HEK293T (cell line): Measurements from ENCODE around the gene FAM222B.

Experiments
- CTCF ChIA-PET: fragments of 350-600 bp; formaldehyde crosslinking; extraction: SDS; loops from one replicate; lab custom pipeline; 2021; ENCODE audit warnings: antibody characterized with exemption, inconsistent platforms; lab: Yijun Ruan, JAX
- POLR2A ChIA-PET: fragments of 350-600 bp; formaldehyde crosslinking; extraction: SDS; loops from one replicate; lab custom pipeline; 2020; ENCODE audit warnings: antibody characterized with exemption, inconsistent platforms; lab: Yijun Ruan, JAX
- DNase-seq: peaks from one replicate; pipeline ENCODE4 v3.0.0; 2012; ENCODE audit warnings: mixed read lengths; ENCODE audit errors: extremely low spot score
- ARNT ChIP-seq: fragments of 450-650 bp; IDR thresholded peaks from 2 replicates; pipeline ENCODE4 v1.6.1; 2017; ENCODE audit warnings: mild to moderate bottlenecking
- BHLHE40 ChIP-seq: fragments of 450-650 bp; IDR thresholded peaks from 2 replicates; pipeline ENCODE4 v1.6.1; 2016; ENCODE audit warnings: mild to moderate bottlenecking, moderate library complexity, borderline replicate concordance
- CTBP1 ChIP-seq: fragments of 450-650 bp; IDR thresholded peaks from 2 replicates; pipeline ENCODE4 v1.6.1; 2016; ENCODE audit warnings: borderline replicate concordance
- ELF4 ChIP-seq: fragments of 450-650 bp; IDR thresholded peaks from 2 replicates; pipeline ENCODE4 v1.6.1; 2017; ENCODE audit warnings: antibody characterized with exemption
- FOXA1 ChIP-seq: fragments of 450-650 bp; IDR thresholded peaks from 2 replicates; pipeline ENCODE4 v1.6.1; 2016; ENCODE audit warnings: mild to moderate bottlenecking
- FOXK2 ChIP-seq: fragments of 450-650 bp; IDR thresholded peaks from 2 replicates; pipeline ENCODE4 v1.6.1; 2016; ENCODE audit warnings: mild to moderate bottlenecking
- FOXM1 ChIP-seq: fragments of 450-650 bp; IDR thresholded peaks from 2 replicates; pipeline ENCODE4 v1.6.1; 2017; ENCODE audit warnings: mild to moderate bottlenecking, borderline replicate concordance
- HDGF ChIP-seq: fragments of 450-650 bp; IDR thresholded peaks from 2 replicates; pipeline ENCODE4 v1.6.1; 2017; ENCODE audit warnings: antibody characterized with exemption, borderline replicate concordance
- L3MBTL2 ChIP-seq: fragments of 450-650 bp; conservative IDR thresholded peaks from 2 replicates; pipeline ENCODE4 v1.6.1; 2016; ENCODE audit warnings: mild to moderate bottlenecking
- LEF1 ChIP-seq: fragments of 450-650 bp; IDR thresholded peaks from 2 replicates; pipeline ENCODE4 v1.6.1; 2017; ENCODE audit warnings: mild to moderate bottlenecking, borderline replicate concordance
- NFRKB ChIP-seq: fragments of 450-650 bp; IDR thresholded peaks from 2 replicates; pipeline ENCODE4 v1.6.1; 2016; ENCODE audit warnings: mild to moderate bottlenecking, moderate library complexity
- SP1 ChIP-seq: fragments of 450-650 bp; IDR thresholded peaks from 2 replicates; pipeline ENCODE4 v1.6.1; 2017
- SUZ12 ChIP-seq: fragments of 450-650 bp; IDR thresholded peaks from 2 replicates; pipeline ENCODE4 v1.6.1; 2016; ENCODE audit warnings: mild to moderate bottlenecking
- TARDBP ChIP-seq: fragments of 450-650 bp; IDR thresholded peaks from 2 replicates; pipeline ENCODE4 v1.6.1; 2016
- ZNF384 ChIP-seq: fragments of 450-650 bp; IDR thresholded peaks from 2 replicates; pipeline ENCODE4 v1.6.1; 2016
- TF ChIP-seq, protein P1 (sequence below): fragments of 450-650 bp; IDR thresholded peaks from 2 replicates; pipeline ENCODE4 v1.6.1; 2016

FAM222B gene

GRCh38 chr17:28834420-28834819, 8.2 kb downstream of the FAM222B start:
- CTCF ChIA-PET, result interaction anchor here (1.1 kb wide), 1 partner anchor 108 kb away, joined by 3 read pairs; no protein-coding TSS in a partner anchor
- POLR2A ChIA-PET, result no interaction called here
- DNase-seq, result no peak
- TF ChIP-seq TARDBP (no peak), ELF4 (no peak), NFRKB (no peak), FOXA1 (no peak), ARNT (no peak), CTBP1 (no peak), LEF1 (no peak), FOXM1 (no peak), FOXK2 (no peak), SUZ12 (no peak), SP1 (no peak), ZNF384 (no peak), HDGF (no peak), L3MBTL2 (no peak), BHLHE40 (no peak)
- TF ChIP-seq, protein P1, sequence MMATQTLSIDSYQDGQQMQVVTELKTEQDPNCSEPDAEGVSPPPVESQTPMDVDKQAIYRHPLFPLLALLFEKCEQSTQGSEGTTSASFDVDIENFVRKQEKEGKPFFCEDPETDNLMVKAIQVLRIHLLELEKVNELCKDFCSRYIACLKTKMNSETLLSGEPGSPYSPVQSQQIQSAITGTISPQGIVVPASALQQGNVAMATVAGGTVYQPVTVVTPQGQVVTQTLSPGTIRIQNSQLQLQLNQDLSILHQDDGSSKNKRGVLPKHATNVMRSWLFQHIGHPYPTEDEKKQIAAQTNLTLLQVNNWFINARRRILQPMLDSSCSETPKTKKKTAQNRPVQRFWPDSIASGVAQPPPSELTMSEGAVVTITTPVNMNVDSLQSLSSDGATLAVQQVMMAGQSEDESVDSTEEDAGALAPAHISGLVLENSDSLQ, result no peak

DNA sequence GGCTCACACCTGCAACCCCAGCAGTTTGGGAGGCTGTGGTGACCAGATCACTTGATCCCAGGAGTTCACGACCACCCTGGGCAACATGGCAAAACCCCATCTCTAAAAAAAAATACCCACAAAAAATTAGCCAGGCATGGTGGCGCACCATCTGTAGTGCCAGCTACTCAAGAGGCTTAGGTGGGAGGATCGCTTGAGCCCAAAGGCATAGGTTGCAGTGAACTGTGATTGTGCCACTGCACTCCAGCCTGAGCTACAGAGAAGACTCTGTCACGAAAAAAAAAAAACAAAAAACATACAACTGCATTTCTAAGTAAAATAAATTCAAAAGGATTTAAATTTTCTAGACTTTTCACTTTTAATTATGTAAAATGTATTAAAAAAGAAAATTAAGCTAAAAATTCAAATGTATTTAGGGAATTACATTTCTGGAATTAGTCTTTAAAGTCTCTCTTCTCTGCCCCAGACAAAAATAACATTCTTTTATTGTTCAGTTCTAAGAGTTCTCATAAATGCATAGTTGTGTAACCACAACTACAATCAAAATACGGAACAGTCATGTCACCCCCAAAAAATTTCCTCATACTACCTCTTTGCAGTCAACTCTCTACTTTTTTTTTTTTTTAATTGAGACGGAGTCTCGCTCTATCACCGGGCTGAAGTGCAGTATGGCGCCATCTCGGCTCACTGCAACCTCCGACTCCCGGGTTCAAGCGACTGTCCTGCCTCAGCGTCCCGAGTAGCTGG, 14.1 kb downstream of the FAM222B start:
- POLR2A ChIA-PET, result interaction anchor here (2.5 kb wide), 1 partner anchor 14 kb away, joined by 12 read pairs; the partner anchor contains the start of gene FAM222B
- DNase-seq, result no peak
- CTCF ChIA-PET, result interaction anchor here (1.2 kb wide), 1 partner anchor 52 kb away, joined by 7 read pairs; no protein-coding TSS in a partner anchor
- no peak for TF ChIP-seq FOXA1
- no peak for TF ChIP-seq CTBP1
- TF ChIP-seq SUZ12, result no peak
- TF ChIP-seq FOXK2, result no peak
- TF ChIP-seq SP1, result no peak

GRCh38 chr17:28827672-28828071, 14.9 kb downstream of the FAM222B start:
- DNase-seq, result no peak
- ChIA-PET POLR2A (interaction anchor here (0.8 to 2.5 kb wide), 2 partner anchors 15 to 101 kb away, joined by 3 to 12 read pairs; partner anchors contain the start of genes FAM222B and TLCD1), CTCF (interaction anchor here (0.9 kb wide), 1 partner anchor 10 kb away, joined by 3 read pairs; no protein-coding TSS in a partner anchor)
- TF ChIP-seq ARNT, result no peak
- TF ChIP-seq, protein P1, result no peak
- TF ChIP-seq FOXM1, result no peak
- no peak for TF ChIP-seq ELF4
- no peak for TF ChIP-seq FOXK2
- no peak for TF ChIP-seq LEF1
- TF ChIP-seq HDGF, result no peak
- no peak for TF ChIP-seq ZNF384
- no peak for TF ChIP-seq L3MBTL2
- TF ChIP-seq BHLHE40, result no peak
- no peak for TF ChIP-seq TARDBP
- no peak for TF ChIP-seq SUZ12
- TF ChIP-seq NFRKB, result no peak

DNA sequence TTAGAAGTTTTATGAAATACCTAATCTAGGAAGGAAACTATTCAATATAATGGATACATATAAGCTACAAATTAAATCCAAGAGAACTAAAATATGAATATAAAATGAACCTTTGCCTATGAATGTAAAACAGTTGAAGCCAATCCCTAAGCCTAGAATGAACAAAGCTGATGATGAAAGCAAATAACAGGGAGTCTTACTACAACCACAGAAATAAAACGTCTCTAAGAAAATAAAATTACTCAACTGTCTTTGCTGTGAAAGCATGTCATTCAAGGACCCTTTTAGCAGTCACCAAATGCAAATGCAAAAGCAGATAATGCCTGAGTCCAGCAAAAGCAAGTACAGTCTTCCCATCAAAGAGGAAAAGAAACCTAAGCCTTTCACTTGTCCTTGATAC, 23.0 kb downstream of the FAM222B start:
- no peak for DNase-seq
- CTCF ChIA-PET, result interaction anchor here (0.5 kb wide), 1 partner anchor 1508 kb away, joined by 4 read pairs; no protein-coding TSS in a partner anchor
- POLR2A ChIA-PET, result interaction anchor here (1.4 kb wide), 1 partner anchor 23 kb away, joined by 4 read pairs; the partner anchor contains the start of gene FAM222B
- TF ChIP-seq, protein P1, result no peak
- TF ChIP-seq LEF1 (no peak), NFRKB (no peak)

DNA sequence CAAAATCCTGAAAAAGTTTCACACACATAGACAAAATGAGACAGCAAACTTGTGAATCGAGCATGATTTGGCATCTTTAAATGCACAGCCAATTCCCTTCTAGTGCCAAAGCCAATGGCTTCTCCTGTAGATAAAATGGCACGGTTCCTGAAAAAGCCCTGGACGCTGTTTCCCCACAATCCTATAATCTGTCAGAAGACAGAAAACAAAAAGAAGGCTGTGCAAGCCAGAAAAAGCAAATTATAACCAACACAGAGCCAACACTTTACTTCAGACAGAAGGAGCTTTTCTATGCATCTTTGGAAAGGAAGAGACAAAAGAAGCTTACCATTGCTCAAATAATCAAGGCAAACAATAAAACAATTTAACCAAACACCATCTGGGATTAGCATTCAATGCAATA, 23.8 kb downstream of the FAM222B start:
- no peak for DNase-seq
- ChIA-PET CTCF (interaction anchor here (0.5 kb wide), 1 partner anchor 1508 kb away, joined by 4 read pairs; no protein-coding TSS in a partner anchor), POLR2A (interaction anchor here (1.4 kb wide), 1 partner anchor 24 kb away, joined by 4 read pairs; the partner anchor contains the start of gene FAM222B)
- TF ChIP-seq TARDBP (no peak), HDGF (no peak)

GRCh38 chr17:28816540-28816939, 26.1 kb downstream of the FAM222B start:
- CTCF ChIA-PET, result no interaction called here
- POLR2A ChIA-PET, result interaction anchor here (1.2 kb wide), 1 partner anchor 97 kb away, joined by 5 read pairs; the partner anchor contains the start of gene RPL23A
- DNase-seq, result no peak
- TF ChIP-seq FOXM1 (no peak), CTBP1 (no peak), FOXA1 (no peak), NFRKB (no peak), TARDBP (no peak), ARNT (no peak), HDGF (no peak), LEF1 (no peak), ZNF384 (no peak), FOXK2 (no peak), ELF4 (no peak), SP1 (no peak), BHLHE40 (no peak), L3MBTL2 (no peak), SUZ12 (no peak)
- TF ChIP-seq, protein P1, result no peak
